ENCODE data around the gene MRPS17.

MRPS17 gene

DNA sequence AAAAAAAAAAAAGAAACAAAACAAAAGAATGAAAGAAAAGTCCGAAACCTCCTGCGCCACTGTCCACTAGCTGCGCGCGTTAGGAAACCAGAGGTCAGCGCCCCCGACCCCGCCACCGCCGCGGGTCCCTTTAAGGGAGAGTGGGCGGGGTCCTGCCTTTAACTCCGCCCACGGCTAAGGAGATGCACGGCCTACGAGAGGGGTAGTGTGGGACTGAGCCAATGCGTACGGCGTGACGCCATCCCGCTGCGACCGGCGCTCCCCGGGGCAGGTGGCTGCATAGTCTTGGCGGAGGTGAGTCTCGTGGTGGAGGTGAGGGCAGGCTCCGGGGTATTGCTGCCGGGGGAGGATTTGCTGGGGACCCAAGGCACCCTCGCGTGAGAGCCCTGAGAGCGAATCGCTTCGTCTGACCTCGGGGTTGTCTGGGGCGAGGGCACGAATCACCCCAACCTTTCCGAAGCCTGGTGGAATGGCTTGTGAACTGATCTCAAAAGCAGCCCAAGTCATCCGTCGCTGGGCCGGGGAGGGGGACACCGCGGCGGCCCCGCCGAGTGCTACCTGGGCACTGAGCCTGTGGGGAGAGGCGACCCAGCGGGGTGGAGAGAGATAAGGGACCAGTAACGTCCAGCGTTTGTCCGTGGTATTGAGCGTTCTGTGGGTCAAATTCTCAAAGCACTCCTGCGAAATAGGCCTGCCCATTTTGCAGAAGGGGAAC is at the start of gene MRPS17:
Gene MRPS17, plus strand, starts transcription at position 241 of the 715 bp plus-strand sequence. CDS start 1,319 bp downstream, outside the sequence.
- peak; percentile 72 for DNase-seq (ENCODE audit: low read depth)
- H3K4me3 ChIP-seq (ENCODE audit: low read length) = peak within 1 kb of the TSS; percentile 96
- TF ChIP-seq CTCF (conservative IDR thresholded peaks at IDR 0.05; ENCODE audit: low read length) = no peak

DNA sequence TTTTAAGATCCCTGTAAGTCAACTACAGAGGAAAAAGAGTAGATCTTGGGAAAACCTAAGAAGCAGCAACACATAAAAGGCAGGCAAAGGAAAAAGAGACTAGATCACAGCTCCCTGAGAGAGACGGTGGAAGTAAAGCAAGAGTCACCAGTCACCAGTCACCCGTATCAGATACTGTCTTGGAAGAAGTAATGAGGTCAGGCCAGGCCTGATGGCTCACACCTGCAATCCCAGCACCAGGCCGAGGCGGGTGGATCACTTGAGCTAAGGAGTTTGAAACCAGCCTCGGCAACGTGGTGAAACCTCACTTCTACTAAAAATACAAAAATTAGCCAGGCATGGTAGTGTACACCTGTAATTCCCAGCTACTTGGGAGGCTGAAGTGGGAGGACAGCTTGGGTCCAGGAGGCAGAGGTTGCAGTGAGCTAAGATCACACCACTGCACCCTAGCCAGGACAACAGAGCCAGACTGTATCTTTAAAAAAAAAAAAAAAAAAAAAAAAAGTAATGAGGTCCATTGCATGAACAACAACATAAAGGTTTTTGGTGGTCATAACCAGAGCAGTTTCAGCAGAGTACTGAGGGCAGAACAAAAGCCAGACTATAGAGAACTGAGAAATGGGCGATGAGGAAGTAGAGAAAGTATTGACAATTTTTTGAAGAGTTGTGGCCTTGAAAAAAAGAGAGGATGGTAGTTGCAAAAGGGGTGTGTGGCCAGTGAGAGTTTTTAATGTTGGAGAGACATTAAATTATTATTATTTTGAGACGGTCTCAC is 47.5 kb upstream of the MRPS17 start:
- no peak for TF ChIP-seq CTCF (conservative IDR thresholded peaks at IDR 0.05; ENCODE audit: low read length)
- DNase-seq (ENCODE audit: low read depth) = no peak
- H3K4me3 ChIP-seq (ENCODE audit: low read length) = no peak overlapping the region

DNA sequence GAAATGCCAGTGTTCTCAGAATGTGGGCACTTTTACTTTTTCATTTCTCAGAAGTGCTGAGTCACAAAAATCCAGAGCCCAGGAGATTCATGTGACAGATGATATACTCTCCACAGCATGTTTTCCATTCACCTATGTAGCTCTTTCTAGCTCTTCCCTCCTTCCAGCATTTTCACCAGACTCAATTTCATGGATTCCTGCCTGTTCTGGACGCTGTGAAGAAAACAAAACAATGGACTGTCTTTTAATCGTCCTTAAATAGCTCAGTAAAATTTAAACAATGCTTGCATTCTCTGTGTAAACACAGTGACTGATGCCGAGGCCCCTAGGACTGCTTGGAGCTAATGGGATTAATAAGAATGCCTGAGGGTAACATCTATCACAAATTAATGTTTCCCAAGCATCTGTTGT is 38.9 kb upstream of the MRPS17 start:
- no peak for DNase-seq (ENCODE audit: low read depth)
- TF ChIP-seq CTCF (conservative IDR thresholded peaks at IDR 0.05; ENCODE audit: low read length) = no peak
- H3K4me3 ChIP-seq (ENCODE audit: low read length) = no peak overlapping the region

GRCh38 chr7:55917771-55918170 is 33.9 kb upstream of the MRPS17 start:
- H3K4me3 ChIP-seq (ENCODE audit: low read length) = no peak overlapping the region
- DNase-seq (ENCODE audit: low read depth) = no peak
- no peak for TF ChIP-seq CTCF (conservative IDR thresholded peaks at IDR 0.05; ENCODE audit: low read length)

DNA sequence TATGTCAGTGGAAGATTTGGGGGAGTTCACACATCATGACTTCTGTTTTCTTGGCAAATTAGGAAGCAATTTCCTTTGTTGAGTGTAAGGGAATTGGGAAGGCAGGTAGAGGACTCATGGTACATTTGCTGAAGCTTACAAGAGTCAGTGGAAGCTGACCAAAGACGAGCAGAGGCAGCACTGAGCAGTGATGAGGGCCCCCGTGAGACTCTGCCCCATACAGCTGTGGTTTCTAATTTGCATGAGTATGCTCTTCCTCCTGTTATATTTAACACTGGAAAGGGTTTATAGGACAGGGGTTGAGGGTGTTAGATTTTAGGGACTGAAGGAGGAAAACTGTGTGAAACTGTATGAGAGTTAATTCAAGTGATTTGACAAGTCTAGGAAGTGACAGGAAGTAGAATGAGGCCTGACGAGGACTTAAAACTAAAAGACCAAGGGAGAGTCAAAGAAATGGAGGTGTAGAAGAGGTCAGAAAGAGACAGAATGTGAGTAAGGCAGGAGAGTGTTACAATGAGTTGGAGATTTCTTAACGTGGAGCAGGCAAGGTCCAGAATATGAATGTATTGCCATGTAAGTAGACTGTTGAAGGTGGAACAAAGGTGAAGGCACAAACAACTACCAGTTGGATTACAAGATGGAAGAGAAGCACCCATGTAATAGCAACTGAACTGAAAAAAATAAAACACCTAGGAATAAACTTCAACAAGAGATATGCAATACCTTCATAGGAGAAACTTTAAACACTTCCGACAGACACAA is 23.5 kb upstream of the MRPS17 start:
- H3K4me3 ChIP-seq (ENCODE audit: low read length) = no peak overlapping the region
- TF ChIP-seq CTCF (conservative IDR thresholded peaks at IDR 0.05; ENCODE audit: low read length) = no peak
- DNase-seq (ENCODE audit: low read depth) = no peak

GRCh38 chr7:55931421-55932151 is 20.1 kb upstream of the MRPS17 start:
- TF ChIP-seq CTCF (conservative IDR thresholded peaks at IDR 0.05; ENCODE audit: low read length) = no peak
- no peak for DNase-seq (ENCODE audit: low read depth)
- no peak overlapping the region for H3K4me3 ChIP-seq (ENCODE audit: low read length)
